GM12875 (cell line): ENCODE measurements around the gene COL6A2.
"Not testable (repeated sequence)": the region's sequence is repeated elsewhere in the genome, so short reads cannot be mapped to it uniquely, and the experiment has no call there.

ENCODE experiments used
- H3K4me3 ChIP-seq: one replicate; pipeline ENCODE4 v1.5.1; 2011; ENCODE audit warnings: low read depth, low read length, control low read depth
- TF ChIP-seq, protein P1 (sequence below): IDR thresholded peaks from 2 replicates; pipeline ENCODE4 v1.5.1; 2011; ENCODE audit warnings: low read depth, mild to moderate bottlenecking, control low read depth, inconsistent platforms, low read length, moderate library complexity, borderline replicate concordance; ENCODE audit not compliant: insufficient read depth

Gene COL6A2

DNA sequence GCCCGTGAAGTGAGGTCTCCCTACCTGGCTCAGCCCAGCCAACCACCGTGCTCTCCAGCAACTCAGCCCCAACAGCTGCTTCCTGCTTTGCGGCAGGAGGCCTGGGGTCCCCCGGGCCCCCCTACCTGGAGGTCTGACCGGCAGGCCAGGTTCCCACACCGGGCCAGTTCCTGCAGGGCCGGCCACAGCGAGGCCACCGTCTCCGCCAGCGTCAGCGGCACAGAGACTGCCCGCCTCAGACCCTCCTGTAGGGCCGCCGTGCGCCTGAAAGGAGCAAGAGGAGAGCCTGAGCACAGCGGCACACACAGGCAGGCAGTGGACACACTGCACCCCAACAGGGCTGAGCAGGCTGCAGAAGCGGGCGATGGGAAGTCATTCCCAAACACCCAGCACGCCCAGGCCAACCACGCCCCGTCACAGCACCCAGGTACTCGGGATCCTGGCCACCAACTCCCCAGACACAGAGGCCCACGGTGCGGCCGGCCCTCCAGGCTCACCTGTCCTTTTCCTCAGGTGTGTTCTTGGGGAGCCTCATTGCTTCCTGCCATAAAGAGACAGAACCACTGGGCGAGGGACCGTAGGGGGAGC, 40.6 kb downstream of the COL6A2 start:
- no peak overlapping the region for H3K4me3 ChIP-seq
- TF ChIP-seq, protein P1, sequence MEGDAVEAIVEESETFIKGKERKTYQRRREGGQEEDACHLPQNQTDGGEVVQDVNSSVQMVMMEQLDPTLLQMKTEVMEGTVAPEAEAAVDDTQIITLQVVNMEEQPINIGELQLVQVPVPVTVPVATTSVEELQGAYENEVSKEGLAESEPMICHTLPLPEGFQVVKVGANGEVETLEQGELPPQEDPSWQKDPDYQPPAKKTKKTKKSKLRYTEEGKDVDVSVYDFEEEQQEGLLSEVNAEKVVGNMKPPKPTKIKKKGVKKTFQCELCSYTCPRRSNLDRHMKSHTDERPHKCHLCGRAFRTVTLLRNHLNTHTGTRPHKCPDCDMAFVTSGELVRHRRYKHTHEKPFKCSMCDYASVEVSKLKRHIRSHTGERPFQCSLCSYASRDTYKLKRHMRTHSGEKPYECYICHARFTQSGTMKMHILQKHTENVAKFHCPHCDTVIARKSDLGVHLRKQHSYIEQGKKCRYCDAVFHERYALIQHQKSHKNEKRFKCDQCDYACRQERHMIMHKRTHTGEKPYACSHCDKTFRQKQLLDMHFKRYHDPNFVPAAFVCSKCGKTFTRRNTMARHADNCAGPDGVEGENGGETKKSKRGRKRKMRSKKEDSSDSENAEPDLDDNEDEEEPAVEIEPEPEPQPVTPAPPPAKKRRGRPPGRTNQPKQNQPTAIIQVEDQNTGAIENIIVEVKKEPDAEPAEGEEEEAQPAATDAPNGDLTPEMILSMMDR: no peak

DNA sequence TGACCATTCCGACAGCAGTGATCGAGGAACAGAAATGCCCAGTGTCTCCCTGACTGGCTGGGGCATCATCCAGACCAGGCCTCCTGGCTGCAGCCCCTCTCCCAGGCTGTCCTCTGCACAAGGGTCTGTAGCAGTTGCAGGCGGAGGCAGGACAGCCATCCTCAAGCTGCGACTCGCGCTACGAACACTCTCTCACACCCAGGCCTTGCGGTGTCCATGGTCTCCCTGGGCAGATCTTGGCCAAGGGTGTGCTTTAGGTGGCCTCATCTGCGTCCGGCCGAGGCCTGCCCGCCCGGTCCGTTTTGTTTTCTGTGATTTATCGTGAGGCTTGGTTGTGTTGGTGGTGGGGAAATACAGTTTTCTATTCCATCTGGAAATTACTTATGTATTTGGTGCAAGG, 41.8 kb downstream of the COL6A2 start:
- TF ChIP-seq, protein P1: no peak
- no peak overlapping the region for H3K4me3 ChIP-seq

DNA sequence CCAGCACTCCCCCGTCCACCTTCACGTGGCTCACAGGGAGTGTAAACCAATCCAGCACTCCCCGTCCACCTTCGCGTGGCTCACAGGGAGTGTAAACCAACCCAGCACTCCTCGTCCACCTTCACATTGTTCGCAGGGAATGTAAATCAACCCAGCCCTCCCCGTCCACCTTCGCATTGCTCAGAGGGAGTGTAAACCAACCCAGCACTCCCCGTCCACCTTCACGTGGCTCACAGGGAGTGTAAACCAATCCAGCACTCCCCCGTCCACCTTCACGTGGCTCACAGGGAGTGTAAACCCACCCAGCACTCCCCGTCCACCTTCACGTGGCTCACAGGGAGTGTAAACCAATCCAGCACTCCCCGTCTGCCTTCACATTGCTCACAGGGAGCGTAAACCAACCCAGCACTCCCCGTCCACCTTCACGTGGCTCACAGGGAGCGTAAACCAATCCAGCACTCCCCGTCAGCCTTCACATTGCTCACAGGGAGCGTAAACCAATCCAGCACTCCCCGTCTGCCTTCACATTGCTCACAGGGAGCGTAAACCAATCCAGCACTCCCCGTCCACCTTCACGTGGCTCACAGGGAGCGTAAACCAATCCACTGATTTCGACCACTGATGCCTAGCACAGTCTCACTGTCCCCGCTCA, 42.6 kb downstream of the COL6A2 start:
- H3K4me3 ChIP-seq: not testable (repeated sequence)

DNA sequence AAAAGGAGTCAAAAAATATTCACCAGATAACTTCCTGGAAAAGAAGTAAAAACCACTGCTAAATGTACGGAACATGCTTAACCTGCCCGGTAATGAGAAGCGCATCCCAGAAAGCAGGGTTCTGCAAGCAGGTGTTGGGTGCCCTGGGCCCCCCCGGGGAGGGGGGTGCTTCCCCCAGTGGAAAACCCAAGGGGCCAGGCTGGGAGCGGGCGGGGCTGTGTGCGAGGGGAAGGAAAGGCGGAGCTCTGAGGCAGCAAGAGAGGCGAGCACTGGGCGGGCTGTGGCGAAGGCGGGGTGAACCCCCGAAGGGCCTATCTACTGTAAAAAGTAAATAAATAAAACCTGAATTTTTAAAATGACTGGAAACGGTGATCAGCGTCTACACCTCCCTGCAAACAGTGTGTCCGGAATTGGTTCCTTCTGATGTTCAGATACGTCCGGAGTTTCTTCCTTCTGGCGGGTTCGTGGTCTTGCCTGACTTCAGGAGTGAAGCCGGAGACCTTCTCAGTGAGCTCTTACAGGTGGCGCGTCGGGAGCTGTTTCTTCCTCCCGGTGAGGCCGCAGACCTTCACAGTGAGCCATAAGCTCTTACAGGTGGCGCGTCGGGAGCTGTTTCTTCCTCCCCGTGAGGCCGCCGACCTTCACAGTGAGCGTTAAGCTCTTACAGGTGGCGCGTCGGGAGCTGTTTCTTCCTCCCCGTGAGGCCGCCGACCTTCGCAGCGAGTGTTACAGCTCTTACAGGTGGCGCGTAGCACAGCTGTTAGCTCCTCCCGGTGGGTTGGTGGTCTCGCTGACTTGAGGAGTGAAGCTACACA, 44.1 kb downstream of the COL6A2 start:
- H3K4me3 ChIP-seq: no peak overlapping the region
- TF ChIP-seq, protein P1: no peak

DNA sequence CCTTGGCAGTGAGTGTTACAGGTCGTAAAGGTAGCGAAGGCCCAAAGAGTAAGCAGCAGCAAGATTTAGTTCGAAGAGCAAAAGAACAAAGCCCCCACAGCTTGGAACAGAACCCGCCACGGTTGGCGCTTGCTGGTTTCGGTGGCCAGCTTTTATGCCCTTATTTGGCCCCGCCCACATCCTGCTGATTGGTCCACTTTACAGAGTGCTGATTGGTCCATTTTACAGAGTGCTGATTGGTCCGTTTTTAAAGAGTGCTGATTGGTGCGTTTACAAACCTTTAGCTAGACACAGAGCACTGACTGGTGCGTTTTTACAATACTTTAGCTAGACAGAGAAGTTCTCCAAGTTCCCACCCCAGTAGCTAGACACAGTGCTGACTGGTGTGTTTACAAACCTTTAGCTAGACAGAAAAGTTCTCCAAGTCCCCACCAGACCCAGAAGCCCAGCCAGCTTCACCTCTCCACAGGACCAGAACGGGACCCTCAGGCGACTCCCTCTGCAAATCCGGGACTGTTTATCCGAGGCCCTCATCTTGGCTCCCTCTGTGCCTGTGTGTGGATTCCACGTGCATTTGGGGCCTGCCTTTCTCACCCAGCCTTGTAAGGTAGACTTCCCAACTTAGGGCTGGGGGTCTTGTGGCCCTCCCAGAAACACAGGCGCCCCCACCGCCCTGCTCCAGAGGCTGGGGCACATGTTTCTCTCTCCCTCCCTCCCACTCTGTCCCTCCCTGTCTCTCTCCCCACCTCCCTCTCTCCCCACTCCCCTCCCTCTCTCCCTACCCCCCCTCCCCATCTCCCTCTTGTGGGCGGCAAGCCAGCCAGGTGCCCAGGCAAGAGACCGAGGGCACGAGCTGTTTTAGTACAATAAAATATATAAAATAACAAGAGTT, 44.9 kb downstream of the COL6A2 start:
- no peak overlapping the region for H3K4me3 ChIP-seq

DNA sequence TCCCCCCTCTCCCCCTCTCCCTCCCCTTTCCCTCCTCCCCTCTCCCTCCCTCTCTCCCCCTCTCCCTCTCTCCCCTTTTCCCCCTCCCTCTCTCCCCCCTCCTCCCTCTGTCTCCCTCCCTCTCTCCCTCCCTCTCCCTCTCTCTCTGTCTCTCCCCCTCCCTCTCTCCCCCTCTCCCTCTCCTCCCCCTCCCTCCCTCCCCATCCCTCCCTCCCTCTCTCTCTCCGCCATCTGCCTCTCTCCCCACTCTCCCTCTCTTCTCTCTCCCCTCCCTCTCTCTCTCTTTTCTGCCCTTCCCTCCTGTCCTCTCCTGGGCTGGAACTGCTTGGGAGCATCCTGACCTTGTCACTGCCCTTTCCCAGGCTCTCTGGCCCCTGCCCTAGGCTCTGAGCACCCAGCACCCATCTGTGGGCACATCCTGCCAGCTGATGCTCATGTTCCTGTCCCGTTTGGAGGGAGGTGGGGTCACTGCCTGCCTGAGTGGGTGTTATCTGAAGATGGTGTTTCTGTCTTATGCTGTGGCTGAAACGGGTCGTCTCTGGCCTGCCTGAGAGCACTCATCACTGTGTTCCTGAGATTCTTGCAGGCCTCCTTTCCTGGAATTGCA, 46.7 kb downstream of the COL6A2 start:
- no peak overlapping the region for H3K4me3 ChIP-seq
- TF ChIP-seq, protein P1: no peak

More for the DNA sequence above, 44.9 kb downstream of the COL6A2 start:
- TF ChIP-seq, protein P1: no peak
